ENCODE measurements around the gene MYO7A.
A peak's percentile ranks its signal among the peaks of the same experiment; 100 is the strongest.

MYO7A gene

GRCh38 chr11:77129069-77129841, 1.2 kb downstream of the MYO7A start:
- no peak for DNase-seq

- no peak for DNase-seq
Measured at GRCh38 chr11:77129842-77130756, 2.1 kb downstream of the MYO7A start.

GRCh38 chr11:77130763-77131513, 2.9 kb downstream of the MYO7A start:
- no peak for DNase-seq

- no peak for DNase-seq
Measured at GRCh38 chr11:77131560-77131959, 3.5 kb downstream of the MYO7A start.

GRCh38 chr11:77135069-77135468, 7.0 kb downstream of the MYO7A start:
- DNase-seq: no peak

GRCh38 chr11:77136074-77136473, 8.0 kb downstream of the MYO7A start:
- no peak for DNase-seq

GRCh38 chr11:77136784-77137420, 8.9 kb downstream of the MYO7A start:
- DNase-seq: no peak

GRCh38 chr11:77137421-77137820, 9.4 kb downstream of the MYO7A start:
- no peak for DNase-seq

GRCh38 chr11:77138106-77138649, 10.1 kb downstream of the MYO7A start:
- DNase-seq: no peak

- no peak for DNase-seq
Measured at GRCh38 chr11:77139201-77139600, 11.2 kb downstream of the MYO7A start.

- no peak for DNase-seq
Measured at GRCh38 chr11:77140231-77140851, 12.3 kb downstream of the MYO7A start.

- DNase-seq: no peak
Measured at GRCh38 chr11:77141034-77141433, 13.0 kb downstream of the MYO7A start.

GRCh38 chr11:77141475-77141874, 13.4 kb downstream of the MYO7A start:
- no peak for DNase-seq

- peak; percentile 62 for DNase-seq
Measured at GRCh38 chr11:77142091-77142975, 14.3 kb downstream of the MYO7A start.

GRCh38 chr11:77143405-77144020, 15.5 kb downstream of the MYO7A start:
- no peak for DNase-seq

GRCh38 chr11:77144196-77144856, 16.3 kb downstream of the MYO7A start:
- DNase-seq: no peak

GRCh38 chr11:77144857-77145428, 16.9 kb downstream of the MYO7A start:
- DNase-seq: no peak

- no peak for DNase-seq
Measured at GRCh38 chr11:77146261-77147035, 18.4 kb downstream of the MYO7A start.

GRCh38 chr11:77147036-77147315, 18.9 kb downstream of the MYO7A start:
- no peak for DNase-seq

Data from GDM1 (cell line).